ENCODE results near the gene ECT2L.

ECT2L gene

DNA sequence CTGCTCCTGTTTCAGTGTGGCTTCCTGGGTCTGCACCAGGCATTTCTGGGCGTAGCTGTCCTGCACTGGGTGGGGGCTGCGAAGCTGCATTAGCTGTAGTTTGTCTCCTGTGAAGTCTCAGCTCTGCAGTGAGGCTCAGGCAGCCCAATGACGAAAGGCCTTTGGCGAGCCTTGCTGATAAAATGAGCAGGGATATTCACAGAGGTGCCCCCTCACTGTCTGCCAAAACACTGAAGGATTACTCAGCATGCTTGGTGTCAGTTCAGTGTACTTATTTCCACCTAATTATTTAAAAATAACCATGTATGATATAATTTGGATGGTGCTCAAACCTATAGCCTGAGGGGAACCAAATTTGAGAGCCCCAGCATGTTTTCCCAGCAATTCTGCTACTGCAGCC lies 73.5 kb downstream of the ECT2L start:
- Histone ChIP-seq H3K27me3 (no peaks in the 10 kb centered on the region), H3K4me1 (peaks cover 0 to 12% (median 4%) of the 10 kb centered on the region in 4 donors), H3K9me3 (no peaks in the 10 kb centered on the region), H3K4me3 (no peak overlapping the region), H3K27ac (no peak overlapping the region), H3K36me3 (no peaks in the 10 kb centered on the region)
- TF ChIP-seq, protein P1, sequence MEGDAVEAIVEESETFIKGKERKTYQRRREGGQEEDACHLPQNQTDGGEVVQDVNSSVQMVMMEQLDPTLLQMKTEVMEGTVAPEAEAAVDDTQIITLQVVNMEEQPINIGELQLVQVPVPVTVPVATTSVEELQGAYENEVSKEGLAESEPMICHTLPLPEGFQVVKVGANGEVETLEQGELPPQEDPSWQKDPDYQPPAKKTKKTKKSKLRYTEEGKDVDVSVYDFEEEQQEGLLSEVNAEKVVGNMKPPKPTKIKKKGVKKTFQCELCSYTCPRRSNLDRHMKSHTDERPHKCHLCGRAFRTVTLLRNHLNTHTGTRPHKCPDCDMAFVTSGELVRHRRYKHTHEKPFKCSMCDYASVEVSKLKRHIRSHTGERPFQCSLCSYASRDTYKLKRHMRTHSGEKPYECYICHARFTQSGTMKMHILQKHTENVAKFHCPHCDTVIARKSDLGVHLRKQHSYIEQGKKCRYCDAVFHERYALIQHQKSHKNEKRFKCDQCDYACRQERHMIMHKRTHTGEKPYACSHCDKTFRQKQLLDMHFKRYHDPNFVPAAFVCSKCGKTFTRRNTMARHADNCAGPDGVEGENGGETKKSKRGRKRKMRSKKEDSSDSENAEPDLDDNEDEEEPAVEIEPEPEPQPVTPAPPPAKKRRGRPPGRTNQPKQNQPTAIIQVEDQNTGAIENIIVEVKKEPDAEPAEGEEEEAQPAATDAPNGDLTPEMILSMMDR (IDR thresholded peaks at IDR 0.05) = no peak
- intact Hi-C loops (cut with DNase I; ENCODE audit: low total_unique reads) = no loop called here
- DNase-seq = no peak

DNA sequence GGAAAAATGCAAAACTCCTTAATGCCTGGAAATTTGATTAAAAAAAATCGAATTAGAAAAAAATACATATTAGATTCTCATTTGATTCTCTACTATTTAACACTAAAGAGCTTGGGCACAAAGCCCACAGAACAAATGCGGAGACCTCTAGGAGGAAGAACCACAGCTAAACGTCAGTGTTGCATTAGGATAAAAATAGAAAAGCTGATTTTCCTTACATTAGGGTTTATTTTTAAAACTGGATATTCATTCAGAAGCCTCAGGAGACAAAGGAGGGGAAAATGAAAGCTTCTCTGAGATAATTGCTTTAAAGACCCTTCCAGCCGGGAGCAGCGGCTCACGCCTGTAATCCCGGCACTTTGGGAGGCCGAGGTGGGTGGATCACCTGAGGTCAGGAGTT lies 77.3 kb downstream of the ECT2L start:
- intact Hi-C loops (cut with DNase I; ENCODE audit: low total_unique reads) = no loop called here
- H3K27me3 ChIP-seq = no peaks in the 10 kb centered on the region
- peaks cover 0 to 12% (median 3%) of the 10 kb centered on the region in 4 donors for H3K4me1 ChIP-seq
- DNase-seq = no peak
- TF ChIP-seq, protein P1 (IDR thresholded peaks at IDR 0.05) = no peak
- H3K36me3 ChIP-seq = no peaks in the 10 kb centered on the region
- no peak overlapping the region for H3K27ac ChIP-seq
- H3K9me3 ChIP-seq = no peaks in the 10 kb centered on the region
- no peak overlapping the region for H3K4me3 ChIP-seq

DNA sequence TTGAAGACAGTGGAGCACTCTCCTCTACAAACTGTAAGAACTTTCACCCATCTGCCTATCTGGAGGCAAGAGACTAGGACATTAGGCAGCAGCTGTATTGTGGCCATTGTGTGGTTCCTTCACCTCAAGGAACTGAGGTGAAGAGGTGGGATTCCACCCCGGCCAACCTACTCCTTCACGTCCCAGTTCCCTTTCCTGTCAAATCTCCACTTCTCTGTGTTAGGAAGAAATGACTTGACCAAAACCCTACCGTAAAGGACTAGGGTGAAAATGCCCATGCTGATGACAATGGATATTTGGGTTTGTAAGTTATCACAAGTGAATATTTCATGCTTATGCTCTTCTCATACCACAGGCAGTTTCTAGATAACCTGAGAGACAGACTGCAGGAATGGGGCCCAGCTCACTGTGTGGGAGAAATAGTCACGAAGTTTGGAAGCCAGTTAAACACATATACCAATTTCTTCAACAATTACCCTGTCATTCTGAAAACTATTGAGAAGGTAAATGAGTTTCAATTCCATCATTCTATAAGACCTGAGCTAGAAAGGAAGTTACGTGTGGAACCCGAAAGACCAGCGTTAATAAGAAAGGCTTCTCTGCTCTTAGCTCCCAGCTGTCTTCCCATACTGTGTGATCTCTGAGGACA lies 86.6 kb downstream of the ECT2L start:
- H3K4me1 ChIP-seq = no peaks in the 10 kb centered on the region
- intact Hi-C loops (cut with DNase I; ENCODE audit: low total_unique reads) = no loop called here
- TF ChIP-seq, protein P1 (IDR thresholded peaks at IDR 0.05) = no peak
- no peak for DNase-seq
- H3K27me3 ChIP-seq = no peaks in the 10 kb centered on the region
- no peak overlapping the region for H3K4me3 ChIP-seq
- no peaks in the 10 kb centered on the region for H3K36me3 ChIP-seq
- H3K9me3 ChIP-seq = no peaks in the 10 kb centered on the region
- H3K27ac ChIP-seq = no peak overlapping the region

DNA sequence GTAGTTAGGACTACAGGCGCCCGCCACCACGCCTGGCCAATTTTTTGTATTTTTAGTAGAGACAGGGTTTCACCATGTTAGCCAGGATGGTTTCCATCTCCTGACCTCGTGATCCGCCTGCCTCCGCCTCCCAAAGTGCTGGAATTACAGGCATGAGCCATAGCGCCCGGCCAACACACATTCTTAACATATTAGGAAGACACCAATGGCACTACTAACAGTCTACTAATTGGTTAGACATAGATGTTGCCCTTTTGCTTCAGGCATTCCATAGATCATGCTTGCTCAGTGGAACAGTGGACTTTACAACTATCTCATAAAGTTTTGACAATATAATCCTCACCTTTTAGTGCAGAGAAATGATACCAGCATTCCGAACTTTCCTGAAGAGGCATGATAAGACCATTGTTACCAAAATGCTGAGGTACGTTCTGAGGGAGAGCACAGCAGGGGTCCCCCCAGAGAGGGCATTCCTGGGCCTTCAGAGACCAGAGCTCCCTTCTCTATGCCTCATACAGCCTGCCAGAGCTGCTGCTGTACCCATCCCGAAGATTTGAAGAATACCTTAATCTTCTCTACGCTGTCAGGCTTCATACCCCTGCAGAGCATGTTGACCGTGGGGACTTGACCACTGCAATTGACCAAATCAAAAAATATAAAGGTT lies 89.4 kb downstream of the ECT2L start:
- intact Hi-C loops (cut with DNase I; ENCODE audit: low total_unique reads) = no loop called here
- Histone ChIP-seq H3K4me1 (no peaks in the 10 kb centered on the region), H3K36me3 (no peaks in the 10 kb centered on the region), H3K27ac (no peak overlapping the region), H3K9me3 (no peaks in the 10 kb centered on the region), H3K4me3 (no peak overlapping the region), H3K27me3 (no peaks in the 10 kb centered on the region)
- TF ChIP-seq, protein P1 (IDR thresholded peaks at IDR 0.05) = no peak
- DNase-seq = no peak

DNA sequence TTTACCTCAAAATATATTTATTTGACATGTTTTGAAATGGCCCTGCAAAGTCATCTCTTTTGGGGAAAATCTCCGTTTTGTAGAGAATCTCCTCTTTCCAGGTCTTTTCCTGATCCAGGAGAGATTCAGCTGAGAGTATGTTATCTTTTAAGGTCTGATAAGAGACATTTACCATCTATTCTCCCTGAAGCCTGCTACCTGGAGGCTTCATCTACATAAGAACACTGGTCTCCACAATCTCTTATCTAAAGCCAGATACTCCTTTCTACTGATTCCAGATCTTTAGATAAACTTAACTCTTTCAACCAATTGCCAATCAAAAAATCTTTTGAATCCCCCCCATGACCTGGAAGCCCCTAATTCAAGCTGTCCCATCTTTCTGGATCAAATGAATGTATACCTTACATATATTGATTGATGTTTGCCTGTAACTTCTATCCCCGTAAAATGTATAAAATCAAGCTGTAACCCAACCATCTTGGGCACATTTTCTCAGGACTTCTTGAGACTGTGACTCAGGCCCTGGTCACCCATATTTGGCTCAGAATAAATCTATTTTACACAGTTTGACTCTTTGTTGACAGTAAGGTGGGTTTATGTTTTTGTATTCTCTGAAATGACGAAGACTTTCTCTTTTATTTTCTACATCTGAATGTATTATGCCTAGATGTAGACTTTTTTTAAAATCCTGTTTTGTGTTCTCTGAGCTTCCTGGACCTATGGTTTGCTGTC lies 95.5 kb downstream of the ECT2L start:
- intact Hi-C loops (cut with DNase I; ENCODE audit: low total_unique reads) = no loop called here
- no peak overlapping the region for H3K4me3 ChIP-seq
- no peaks in the 10 kb centered on the region for H3K9me3 ChIP-seq
- H3K27me3 ChIP-seq = no peaks in the 10 kb centered on the region
- TF ChIP-seq, protein P1 (IDR thresholded peaks at IDR 0.05) = no peak
- no peak for DNase-seq
- no peak overlapping the region for H3K27ac ChIP-seq
- H3K36me3 ChIP-seq = no peaks in the 10 kb centered on the region
- no peaks in the 10 kb centered on the region for H3K4me1 ChIP-seq

All from tibial artery (tissue), 4 donors.